ENCODE results near the gene EFEMP2.
"Not testable (repeated sequence)": the region's sequence is repeated elsewhere in the genome, so short reads cannot be mapped to it uniquely, and the experiment has no call there.

The EFEMP2 gene

DNA sequence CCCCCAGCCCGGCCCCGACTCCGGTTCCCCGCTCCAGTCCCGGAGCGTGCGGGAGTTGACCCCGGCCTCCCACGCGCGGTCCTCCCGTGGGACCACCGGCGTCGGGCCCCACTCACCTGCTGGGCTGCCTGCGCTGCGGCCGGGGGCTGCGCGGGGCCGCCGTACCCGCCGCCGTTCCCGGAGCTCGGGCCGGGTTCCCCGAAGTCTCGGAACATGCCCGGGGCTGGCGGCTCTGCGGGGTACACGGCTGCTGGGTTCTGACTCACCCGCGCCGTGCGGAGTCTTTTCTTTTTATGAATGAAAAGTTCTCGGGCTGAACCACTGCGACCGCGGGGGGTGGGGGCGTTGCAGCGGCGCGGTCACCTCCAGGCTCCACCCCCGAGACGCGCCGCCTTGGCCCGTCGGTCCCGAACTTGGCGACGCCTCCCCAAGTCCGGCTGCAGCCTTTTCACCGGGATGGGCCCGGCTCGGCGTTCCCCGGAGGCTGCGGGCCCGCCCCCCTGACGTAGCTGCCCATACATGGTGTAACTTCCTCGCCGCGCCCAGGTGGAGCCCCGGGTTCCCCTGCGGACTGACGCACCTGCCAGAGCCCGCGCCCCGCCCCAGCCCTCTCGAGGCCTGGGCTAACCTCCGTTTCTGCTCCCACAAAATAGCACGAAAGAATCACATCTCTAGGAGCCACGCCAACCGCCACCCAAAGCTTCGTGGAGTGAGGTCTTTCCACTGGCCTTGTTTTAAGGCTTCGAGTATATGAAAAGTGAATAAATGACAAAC lies 27.7 kb upstream of the EFEMP2 start, which contains the start of gene FOSL1:
FOSL1 (minus strand) TSS at position 264 of the 774 bp plus-strand sequence; CDS start at position 215, 49 bp downstream.
- DNase-seq = peak; percentile 89

DNA sequence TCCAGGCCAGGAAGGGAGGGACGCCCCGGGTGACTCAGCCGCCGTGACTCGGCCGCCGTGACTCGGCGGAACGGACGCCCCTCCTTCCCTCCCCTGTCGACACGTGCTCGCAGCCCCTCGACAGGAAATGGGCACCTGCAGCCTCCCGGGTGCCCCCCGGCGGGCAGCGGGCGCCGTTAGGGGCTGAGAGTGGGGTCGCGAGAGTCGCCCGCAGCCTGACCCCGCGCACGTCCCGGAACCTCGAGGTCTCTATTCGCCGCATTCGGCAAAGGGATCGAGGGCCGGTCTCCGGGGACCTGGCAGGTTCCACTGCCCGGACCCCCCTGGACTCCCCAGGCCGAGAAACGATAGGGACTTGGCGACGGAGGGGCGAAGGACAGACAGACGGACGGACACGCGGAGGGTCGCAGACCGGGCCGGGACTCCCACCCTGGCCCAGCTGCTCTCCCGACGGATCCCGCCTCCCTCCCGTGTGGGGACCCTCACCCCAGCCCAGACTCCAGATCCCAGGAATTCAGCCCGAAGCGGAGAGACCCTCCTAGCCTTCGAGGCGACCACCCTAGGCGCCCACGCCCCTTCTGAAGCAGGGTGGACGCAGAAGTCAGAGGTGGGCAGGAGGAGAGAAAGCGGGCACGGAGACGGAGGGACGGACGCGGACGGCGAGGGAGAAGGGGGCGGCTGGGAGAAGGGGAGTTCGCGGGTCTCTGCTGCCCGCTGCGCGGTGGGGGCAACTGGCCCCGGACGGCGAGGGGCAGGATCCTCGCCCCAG lies 26.9 kb upstream of the EFEMP2 start:
- DNase-seq = peak; percentile 47

DNA sequence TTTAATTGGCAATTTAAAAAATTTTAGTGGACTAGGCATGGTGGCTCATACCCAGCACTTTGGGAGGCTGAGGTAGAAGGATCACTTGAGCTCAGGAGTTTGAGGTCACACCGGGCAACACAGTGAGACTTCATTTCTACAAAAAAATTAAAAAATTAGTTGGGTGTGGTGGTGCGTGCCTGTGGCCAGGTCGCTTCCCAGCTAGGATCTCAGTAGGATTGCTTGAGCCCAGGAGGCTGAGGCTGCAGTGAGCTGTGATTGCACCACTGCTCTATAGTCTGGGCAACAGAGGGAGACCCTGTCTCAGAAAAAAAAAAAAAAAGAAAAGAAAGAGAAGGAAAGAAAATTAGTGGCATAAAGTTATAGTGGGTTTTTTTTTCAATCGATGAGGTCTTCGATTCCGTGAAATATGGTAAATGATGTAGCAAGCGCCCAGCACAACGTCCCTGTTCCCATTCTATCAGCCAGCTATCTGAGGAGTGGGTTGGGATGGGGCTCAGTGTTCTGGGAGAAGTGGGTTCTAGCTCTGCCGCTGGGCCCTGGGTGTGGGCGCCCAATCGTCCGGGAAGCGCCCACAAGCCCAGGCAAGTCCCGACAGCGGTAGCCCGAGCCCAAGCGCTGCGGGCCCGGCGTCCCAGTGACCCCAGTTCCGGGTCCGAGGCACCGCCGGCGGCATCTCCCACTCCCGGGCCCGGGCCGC lies 26.2 kb upstream of the EFEMP2 start:
- DNase-seq = no peak

DNA sequence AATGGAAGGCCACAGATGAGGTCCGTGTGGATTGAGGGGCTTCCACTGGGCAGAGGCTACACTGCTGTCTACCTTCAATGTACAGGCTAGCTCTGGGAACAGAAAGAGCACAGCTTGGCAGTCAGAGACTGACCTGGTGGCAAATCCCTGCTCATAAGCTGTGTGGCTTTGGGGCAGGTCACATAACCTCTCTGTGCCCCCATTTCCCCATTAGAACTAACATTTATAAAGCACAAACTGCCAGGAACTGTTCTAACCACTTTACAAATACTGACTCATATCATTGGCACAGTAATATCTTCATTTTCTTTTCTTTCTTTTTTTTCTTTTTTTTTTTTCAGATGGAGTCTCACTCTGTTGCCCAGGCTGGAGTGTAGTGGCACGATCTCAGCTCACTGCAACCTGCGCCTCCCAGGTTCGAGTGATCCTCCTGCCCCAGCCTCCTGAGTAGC lies 24.4 kb upstream of the EFEMP2 start:
- DNase-seq = no peak

DNA sequence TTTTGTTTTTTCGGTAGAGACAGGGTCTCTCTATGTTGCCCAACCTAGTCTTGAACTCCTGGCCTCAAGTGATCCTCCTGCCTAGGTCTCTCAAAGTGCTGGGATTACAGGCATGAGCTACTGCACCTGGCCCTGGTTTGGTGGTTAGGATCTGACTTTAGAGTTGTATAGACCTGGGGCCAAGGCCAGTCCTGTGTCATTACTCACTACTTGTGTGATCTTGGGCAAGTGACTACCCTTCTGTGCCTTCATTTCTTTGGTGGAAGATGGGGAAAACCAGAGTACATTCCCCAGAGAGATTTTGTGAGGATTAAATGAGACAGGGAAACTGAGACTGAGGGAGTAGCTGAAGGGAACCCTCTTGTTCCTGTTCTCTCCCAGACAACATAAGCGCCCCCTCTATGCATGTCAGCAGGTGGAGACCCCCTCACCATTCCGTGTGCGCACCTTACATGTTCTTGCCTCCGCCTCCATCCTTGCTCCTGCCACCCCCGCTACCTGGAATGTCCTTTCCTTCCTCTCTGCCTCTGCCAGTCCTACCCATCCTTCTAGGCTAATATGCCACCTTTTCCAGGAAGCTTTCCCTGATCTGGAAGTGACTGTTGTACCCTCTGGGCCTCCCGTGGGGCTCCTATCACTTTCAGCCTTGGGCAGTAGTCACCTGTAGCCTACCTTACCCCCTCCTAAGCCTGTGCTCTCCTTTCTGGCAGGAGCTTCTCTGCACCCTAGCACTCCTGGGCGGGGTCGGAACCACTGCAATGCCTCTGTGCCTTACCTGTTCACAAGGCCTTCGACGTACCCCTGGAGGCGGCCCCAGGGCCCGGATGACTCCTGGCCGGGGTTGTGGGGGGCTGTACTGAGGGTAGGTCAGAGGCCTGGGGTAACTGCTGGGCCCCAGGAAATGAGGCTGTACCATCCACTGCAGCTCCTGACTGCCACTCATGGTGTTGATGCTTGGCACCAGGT lies 23.7 kb upstream of the EFEMP2 start:
- DNase-seq = no peak

DNA sequence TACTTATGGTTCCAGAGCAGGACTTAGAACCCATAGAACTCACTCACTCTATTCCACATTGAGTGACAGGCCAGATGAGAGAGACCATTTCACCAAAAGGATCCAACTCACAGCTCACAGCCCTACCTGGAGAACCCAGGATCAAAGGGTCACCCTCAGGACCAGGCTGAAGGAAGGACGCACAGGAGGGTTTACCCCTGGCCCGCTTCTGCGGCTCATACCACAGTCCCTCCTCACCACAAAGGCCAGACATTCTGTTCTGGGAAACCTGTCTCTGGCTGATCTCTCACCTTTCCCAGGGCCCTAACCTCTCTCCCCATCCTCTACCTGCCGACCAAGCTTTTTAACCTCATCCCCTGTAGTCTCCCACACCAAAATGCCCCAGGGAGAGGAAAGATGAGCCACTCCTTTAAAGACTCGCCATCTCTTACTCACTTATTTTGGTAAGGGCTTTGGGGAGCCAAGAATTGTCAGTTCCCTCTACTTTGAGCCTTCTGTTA lies 22.9 kb upstream of the EFEMP2 start:
- no peak for DNase-seq

DNA sequence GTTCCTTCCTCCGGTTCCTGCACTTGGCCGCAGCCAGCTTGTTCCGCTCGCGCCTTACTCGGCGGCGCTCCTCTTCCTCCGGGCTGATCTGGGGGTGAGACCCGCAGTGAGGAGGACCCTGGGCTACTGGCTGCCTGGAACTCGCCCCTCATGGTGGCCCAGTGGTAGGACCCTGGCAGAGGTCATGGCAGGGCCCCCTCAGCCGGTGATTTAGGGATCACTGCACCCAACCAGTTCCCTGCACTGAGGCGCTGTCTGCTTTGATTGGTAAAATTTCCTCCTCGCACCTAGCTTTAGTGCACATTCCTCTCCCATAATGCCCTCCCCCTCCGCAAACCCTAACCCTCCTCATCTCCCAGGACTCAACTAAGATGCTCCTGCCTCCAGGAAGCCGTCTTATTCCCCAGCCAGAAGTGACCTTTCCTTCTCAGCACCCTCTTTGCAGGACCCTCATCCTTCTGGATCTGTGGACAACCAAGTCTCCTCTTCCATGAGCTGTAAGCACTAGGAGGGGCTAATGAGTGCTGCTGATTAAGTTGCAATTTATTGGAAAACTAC lies 21.5 kb upstream of the EFEMP2 start:
- no peak for DNase-seq

DNA sequence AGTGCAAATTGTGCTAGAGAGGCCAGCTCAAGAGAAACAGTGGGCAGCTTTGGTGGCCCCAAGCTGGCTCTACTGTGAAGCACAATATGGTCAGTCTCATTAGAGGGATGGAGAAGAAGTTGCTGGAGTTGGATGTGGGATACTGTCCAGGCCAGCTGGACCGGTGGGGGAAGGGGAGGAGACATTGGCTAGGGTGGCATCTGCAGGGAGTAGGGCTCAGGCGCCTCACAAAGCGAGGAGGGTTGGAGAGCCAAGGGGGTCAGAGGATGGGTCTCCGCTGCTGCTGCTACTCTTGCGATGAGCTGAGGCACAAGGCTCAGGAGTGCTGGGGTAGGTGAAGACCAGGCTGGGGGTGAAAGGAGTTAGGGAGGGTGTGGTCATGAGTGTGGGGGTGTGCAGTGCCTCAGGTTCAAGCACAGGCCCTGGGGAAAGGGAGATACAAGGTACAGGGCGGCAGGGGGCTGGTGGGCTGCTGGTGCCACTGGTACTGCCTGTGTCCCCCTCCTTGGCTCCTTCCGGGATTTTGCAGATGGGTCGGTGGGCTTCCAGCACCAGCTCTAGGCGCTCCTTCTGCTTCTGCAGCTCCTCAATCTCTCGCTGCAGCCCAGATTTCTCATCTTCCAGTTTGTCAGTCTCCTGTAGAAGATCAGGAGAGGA lies 20.2 kb upstream of the EFEMP2 start:
- DNase-seq = no peak

DNA sequence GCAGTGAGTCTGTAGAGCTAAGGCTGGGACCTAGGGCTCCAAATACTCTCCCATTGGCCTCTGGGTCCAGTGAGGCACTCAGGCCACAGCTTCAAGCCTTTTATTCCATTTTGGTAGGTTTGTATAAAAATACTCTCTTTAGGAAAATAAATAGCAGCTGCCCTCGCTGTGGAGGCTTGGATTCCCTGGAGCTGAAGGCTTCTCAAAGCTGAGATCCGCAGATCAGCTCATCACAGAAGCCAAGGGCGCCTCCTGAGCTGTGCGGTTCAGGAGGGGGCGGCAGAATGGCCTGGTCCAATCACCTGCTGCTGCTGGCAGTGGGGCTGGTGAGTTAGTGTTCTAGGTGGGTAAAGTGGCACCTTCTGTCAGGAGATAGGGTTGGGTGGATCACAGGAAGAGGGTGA lies 19.5 kb upstream of the EFEMP2 start:
- DNase-seq = not testable (repeated sequence)

DNA sequence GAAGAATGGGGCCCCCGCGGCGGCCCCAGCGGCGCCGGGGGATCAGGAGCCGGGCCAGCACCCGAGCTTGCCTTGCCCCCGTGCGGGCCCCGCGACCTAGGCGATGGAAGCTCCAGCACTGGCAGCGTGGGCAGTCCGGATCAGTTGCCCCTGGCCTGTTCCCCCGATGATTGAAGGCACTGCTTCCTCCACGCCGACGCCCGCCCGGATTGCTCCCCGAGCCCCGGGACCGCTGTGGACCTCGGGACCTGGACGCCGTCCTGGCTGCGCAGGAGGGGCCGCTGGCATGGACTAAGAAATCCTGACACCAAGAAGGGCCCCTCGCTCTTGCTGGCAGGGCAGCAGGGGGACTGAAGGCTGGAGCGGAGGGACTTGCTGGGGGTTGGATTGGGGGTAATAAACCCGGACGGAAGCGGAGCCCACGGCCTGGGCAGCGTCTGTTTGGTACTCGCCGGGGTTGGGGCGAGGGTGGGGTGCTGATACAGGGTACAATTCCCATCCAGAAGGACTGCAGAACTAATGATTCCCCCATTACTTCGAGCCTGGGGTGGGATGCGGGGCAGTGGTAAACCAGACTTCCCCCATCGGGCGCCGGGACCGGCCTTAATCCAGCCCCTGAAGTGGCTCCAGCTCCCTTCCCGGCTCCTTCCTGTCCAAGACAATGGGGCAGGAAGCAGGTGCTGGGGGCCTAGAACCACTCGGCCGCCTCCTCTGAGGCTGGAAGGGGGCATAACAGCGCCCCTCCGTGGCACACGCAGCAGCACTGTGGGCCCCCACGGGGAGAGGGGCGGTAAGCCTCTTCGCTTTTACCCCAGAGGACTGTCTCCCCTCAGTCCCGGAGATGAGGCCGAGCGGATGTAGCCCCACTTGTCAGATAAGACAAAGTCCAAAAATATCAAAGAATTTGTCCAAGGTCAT lies 18.9 kb upstream of the EFEMP2 start:
- DNase-seq = peak; percentile 72

DNA sequence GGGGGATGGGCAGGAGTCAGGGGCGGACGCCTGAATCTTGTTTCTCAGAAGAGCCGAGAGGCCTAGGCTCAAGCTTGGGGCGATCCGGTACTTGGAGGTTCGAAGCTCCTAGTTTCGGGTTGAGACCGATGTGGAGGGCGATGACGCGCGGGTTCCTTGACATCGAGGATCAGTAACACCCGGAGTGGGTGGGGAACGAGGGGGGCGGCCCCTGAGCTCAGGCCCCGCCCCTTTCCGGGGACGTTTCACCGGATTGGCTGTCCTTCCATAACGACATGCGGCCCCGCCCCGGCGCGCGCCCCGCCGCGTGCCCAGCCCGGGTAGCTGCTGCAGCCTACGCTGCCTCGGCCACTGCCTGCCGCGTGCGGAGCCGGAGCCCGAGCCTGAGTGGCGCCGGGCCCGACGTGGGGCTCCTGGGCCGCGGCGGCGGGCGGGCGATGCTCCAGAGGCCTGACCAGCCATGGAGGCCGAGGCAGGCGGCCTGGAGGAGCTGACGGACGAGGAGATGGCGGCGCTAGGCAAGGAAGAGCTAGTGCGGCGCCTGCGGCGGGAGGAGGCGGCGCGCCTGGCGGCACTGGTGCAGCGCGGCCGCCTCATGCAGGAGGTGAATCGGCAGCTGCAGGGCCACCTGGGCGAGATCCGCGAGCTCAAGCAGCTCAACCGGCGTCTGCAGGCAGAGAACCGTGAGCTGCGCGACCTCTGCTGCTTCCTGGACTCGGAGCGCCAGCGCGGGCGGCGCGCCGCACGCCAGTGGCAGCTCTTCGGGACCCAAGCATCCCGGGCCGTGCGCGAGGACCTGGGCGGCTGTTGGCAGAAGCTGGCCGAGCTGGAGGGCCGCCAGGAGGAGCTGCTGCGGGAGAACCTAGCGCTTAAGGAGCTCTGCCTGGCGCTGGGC lies 18.0 kb upstream of the EFEMP2 start, which contains the start of gene CCDC85B:
CCDC85B (plus strand) TSS at position 350 of the 895 bp plus-strand sequence; CDS start at position 461, 111 bp downstream.
- peak; percentile 98 for DNase-seq

DNA sequence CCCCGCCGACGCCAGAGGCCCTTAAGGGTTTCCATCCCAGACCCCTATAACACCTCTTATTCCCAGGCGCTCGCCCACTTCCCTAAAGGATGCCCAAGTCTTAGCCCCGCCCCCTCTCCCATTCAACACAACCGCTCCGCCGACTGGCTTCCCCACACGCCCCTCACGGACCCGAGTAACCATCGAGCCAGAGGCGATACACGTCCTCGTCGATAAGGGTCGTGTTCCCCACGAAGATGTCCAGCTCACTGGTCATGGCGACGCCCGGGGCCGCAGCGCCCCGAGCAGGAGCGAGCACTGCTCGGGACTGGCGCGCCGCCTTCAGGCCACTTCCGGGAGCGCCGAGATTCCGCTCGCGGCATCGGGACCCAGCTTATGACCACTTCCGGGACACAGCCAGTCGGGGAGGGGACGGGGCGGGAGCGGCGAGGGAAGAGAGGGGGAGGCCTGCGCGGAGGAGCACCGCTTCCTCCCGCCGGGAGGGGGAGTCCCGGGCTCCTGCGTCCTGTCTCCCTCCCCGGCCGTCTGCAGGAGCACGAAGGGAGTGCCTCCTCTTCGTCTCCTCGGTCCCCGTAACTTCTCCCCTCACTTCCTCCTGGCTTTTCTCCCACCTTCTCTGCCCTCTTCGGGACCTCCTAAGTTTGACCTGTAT lies 15.7 kb upstream of the EFEMP2 start, which contains the start of gene FIBP:
FIBP (minus strand) TSS at position 309 of the 652 bp plus-strand sequence; CDS start at position 256, 53 bp downstream.
- peak; percentile 98 for DNase-seq

DNA sequence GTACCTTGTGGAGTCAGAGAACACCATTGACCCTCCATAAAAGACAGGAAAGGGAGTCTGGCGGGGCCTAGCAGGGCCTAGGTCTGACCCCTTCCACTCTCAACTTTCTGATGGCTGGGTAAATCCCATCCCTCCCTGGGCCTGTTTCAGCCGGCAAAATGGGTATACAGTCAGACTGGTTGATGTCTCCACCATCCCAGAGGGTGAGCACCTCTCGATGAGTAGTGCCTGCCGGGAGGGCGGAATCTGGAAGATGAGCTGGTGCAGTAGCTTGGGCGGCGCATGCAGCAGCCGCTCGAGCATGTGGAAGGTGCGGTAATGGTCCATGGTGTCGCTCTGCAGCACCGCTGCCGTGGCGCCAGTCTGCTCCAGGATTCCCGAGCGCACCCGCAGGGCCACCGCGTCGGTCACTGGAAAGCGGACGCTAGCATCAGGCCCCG lies 15.1 kb upstream of the EFEMP2 start:
- no peak for DNase-seq

DNA sequence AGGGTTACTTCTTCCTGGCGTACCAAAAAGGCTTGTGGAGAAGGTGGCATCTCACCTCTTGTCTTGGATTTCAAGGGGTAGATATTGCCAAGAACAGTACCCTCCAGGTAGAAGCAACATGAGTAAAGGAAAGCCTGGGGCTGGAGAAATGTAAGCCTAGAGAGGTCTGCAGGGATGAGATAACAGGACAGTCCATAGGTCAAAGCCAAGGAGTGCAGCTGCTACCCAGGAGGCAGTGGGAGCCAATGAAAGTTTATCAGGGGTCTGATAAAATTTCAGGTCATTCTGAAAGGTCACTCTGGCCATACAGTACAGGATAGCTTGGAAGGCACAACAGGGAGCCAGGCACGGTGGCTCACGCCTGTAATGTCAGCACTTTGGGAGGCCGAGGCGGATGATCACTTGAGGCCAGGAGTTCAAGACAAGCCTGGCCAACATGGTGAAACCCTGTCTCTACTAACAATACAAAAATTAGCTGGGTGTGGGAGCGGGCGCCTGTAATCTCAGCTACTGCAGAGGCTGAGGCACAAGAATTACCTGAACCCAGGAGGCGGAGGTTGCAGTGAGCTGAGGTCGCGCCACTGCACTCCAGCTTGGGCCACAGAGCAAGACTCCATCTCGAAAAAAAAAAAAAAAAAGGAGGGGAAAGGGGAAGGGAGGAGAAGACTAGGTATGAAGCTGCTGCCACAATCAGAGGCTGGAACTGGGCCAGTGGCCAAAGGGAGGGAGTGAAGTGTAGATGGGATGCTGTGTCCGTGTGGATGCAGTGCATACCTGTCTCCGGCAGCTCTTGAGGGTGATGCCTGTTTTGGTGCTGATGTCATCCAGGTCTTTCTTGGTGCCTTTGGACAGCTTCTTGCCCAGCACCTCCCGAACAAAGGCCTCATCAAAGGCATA lies 14.5 kb upstream of the EFEMP2 start:
- no peak for DNase-seq

DNA sequence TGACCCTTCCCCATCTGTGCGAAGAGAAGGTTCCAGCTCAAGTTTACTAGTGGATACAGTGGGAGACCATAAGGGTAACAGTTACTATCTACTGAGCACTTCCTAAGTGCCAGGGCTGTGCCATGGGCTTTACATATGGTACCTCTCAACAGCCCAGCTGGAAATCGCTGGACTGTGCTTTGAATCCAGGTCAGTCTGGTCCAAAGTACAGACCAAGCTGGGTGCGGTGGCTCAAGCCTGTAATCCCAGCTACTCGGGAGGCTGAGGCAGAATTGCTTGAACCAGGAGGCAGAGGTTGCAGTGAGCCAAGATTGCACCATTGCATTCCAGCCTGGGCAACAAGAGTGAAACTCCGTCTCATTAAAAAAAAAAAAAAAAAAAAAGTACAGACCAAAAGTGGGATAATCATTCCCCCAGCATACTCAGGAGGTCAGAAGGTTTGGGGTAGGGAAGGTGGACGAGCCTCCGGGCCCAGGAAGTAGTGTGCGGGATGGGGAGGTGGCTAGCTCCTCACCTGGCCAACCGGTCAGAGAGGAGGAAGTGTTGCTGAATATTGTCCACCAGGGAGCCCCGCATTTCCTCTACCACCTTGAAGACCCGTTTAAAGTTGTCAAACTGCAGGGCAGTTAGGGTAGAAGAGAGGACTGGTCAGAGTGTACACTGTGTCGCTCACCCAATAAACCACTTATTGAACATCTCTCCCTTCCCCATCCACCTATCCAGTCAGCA lies 13.4 kb upstream of the EFEMP2 start:
- no peak for DNase-seq

DNA sequence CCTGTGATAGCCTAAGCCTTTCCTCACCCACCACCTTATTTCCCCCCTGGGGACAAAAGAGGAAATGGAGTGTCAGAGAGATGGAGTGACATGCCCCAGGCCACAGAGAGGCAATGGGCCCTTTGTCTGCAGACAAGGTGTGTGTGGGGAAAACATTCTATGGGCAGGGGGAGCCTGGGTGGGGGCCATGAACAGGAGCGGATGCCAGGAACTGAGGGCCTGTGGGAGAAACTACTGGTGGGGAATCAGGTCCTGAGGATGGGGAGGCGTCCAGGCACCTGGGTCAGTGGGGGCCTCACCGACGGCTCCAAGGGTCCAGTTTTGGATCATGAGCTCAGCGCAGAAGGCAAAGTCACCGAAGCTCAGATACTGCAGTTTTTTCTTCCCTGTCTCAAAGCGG lies 12.6 kb upstream of the EFEMP2 start:
- DNase-seq = no peak

Measured in NCI-H69 (cell line).